A549 (cell line): Measurements from ENCODE around the gene PYROXD2. TPM values are rescaled to one million over a fixed set of nuclear protein-coding genes. Genes with fewer than 3 reads are reported as not detected.

Source experiments
- ATAC-seq, 2 experiments: fragments of 200-7000 bp in 1 of 2; fragments of >200 bp in 1 of 2; cut with Nextera tagmentation in 1 of 2; cut with Tn5 transposase in 1 of 2; 3 replicates each; pipeline versions ENCODE4 v1.8.0 to v1.9.1; 2018 to 2020; ENCODE audit warnings: mild to moderate bottlenecking in 1 of 2, moderate library complexity in 1 of 2
- CTCF ChIA-PET: fragments of 300-600 bp; sonication (Branson Sonifier 250); formaldehyde crosslinking; extraction: SDS; loops from one replicate; lab custom pipeline; 2021; ENCODE audit warnings: antibody characterized with exemption, inconsistent platforms; lab: Yijun Ruan, JAX
- POLR2A ChIA-PET: fragments of 350-600 bp; formaldehyde crosslinking; extraction: SDS; loops from one replicate; lab custom pipeline; 2021; ENCODE audit warnings: antibody characterized with exemption, inconsistent platforms; lab: Yijun Ruan, JAX
- DNase-seq, 2 experiments: peaks; one replicate each; pipeline versions ENCODE4 v3.0.0 to v3.0.0-alpha.2; 2011 to 2016; ENCODE audit warnings: low read depth in 1 of 2, low spot score in 1 of 2
- FAIRE-seq: peaks from 2 replicates; lab custom pipeline; 2011; peaks lifted over from hg19 to GRCh38; lab: Jason Lieb, UNC
- H3K27ac ChIP-seq, 2 experiments: fragments of >200 bp; sonication (Bioruptor Twin); formaldehyde crosslinking; 3 replicates each; pipeline ENCODE4 v1.5.1; 2016 to 2017
- H3K4me1 ChIP-seq: fragments of >200 bp; sonication (Bioruptor Twin); formaldehyde crosslinking; 3 replicates; pipeline ENCODE4 v1.6.1; 2016
- H3K4me2 ChIP-seq: fragments of >200 bp; sonication (Bioruptor Twin); formaldehyde crosslinking; 3 replicates; pipeline ENCODE4 v1.6.1; 2016
- H3K4me3 ChIP-seq: fragments of >200 bp; sonication (Bioruptor Twin); formaldehyde crosslinking; 3 replicates; pipeline ENCODE4 v1.5.1; 2016
- H3K9me3 ChIP-seq: fragments of >200 bp; sonication (Bioruptor Twin); formaldehyde crosslinking; 3 replicates; pipeline ENCODE4 v1.6.1; 2016
- CBX8 ChIP-seq: fragments of 200-600 bp; sonication (generic); IDR thresholded peaks from 2 replicates; pipeline ENCODE4 v1.6.1; 2016
- CHD4 ChIP-seq: fragments of 200-600 bp; sonication (generic); IDR thresholded peaks from 2 replicates; pipeline ENCODE4 v1.6.1; 2016; ENCODE audit warnings: antibody characterized with exemption, mild to moderate bottlenecking, borderline replicate concordance
- E2F6 ChIP-seq: IDR thresholded peaks from 2 replicates; pipeline ENCODE4 v1.6.1; 2012; ENCODE audit warnings: low read depth, borderline replicate concordance
- EHMT2 ChIP-seq: fragments of 200-600 bp; sonication (generic); IDR thresholded peaks from 2 replicates; pipeline ENCODE4 v1.6.1; 2016; ENCODE audit warnings: antibody characterized with exemption, low read depth, mild to moderate bottlenecking, moderate library complexity
- FOSB ChIP-seq: fragments of 250-450 bp; sonication (Bioruptor Pico); IDR thresholded peaks from 2 replicates; pipeline ENCODE4 v1.5.0; 2020; ENCODE audit warnings: mild to moderate bottlenecking, moderate library complexity
- HDAC2 ChIP-seq: fragments of 200-600 bp; sonication (generic); IDR thresholded peaks from 2 replicates; pipeline ENCODE4 v1.6.1; 2016
- HEYL ChIP-seq: fragments of 250-450 bp; sonication (Bioruptor Pico); IDR thresholded peaks from 2 replicates; pipeline ENCODE4 v1.8.0; 2021; ENCODE audit warnings: mild to moderate bottlenecking, moderate library complexity
- HOXA7 ChIP-seq: fragments of 250-450 bp; sonication (Bioruptor Pico); IDR thresholded peaks from 2 replicates; pipeline ENCODE4 v1.5.0; 2020; ENCODE audit warnings: mild to moderate bottlenecking, moderate library complexity
- HOXB13 ChIP-seq: fragments of 250-450 bp; sonication (Bioruptor Pico); IDR thresholded peaks from 2 replicates; pipeline ENCODE4 v1.5.0; 2020; ENCODE audit warnings: low read depth, mild to moderate bottlenecking, moderate library complexity
- HOXB5 ChIP-seq: fragments of 250-450 bp; sonication (Bioruptor Pico); IDR thresholded peaks from 2 replicates; pipeline ENCODE4 v1.5.0; 2020; ENCODE audit warnings: mild to moderate bottlenecking, moderate library complexity
- JUNB ChIP-seq: fragments of >200 bp; sonication (Bioruptor Twin); formaldehyde crosslinking; IDR thresholded peaks from 2 replicates; pipeline ENCODE4 v1.6.1; 2016
- NFE2L2 ChIP-seq: fragments of 150-350 bp; conservative IDR thresholded peaks from 2 replicates; pipeline ENCODE4 v1.6.1; 2014; ENCODE audit warnings: low read length
- NR3C1 ChIP-seq: fragments of >200 bp; sonication (Bioruptor Twin); formaldehyde crosslinking; IDR thresholded peaks from 3 replicates; pipeline ENCODE4 v1.6.1; 2017
- PBX3 ChIP-seq: IDR thresholded peaks from 2 replicates; pipeline ENCODE4 v1.6.1; 2012
- PHF8 ChIP-seq: fragments of 200-600 bp; sonication (generic); IDR thresholded peaks from 2 replicates; pipeline ENCODE4 v1.6.1; 2016; ENCODE audit warnings: low read depth, mild to moderate bottlenecking, antibody characterized with exemption, moderate library complexity, borderline replicate concordance
- POLR2AphosphoS2 ChIP-seq: conservative IDR thresholded peaks from 2 replicates; pipeline ENCODE4 v1.6.1; 2012; ENCODE audit warnings: low read length, improper control_type of control experiment, inconsistent platforms
- RAD21 ChIP-seq, 2 experiments: fragments of >200 bp in 1 of 2; sonication (Bioruptor Twin) in 1 of 2; formaldehyde crosslinking in 1 of 2; IDR thresholded peaks in 1 of 2; conservative IDR thresholded peaks in 1 of 2; 2 replicates in 1 of 2; 3 replicates in 1 of 2; pipeline ENCODE4 v1.6.1; 2012 to 2018; ENCODE audit warnings: inconsistent platforms in 1 of 2
- REST ChIP-seq: fragments of 200-600 bp; sonication (generic); IDR thresholded peaks from 2 replicates; pipeline ENCODE4 v1.6.1; 2016; ENCODE audit warnings: antibody characterized with exemption, mild to moderate bottlenecking, moderate library complexity
- SMC3 ChIP-seq: fragments of >200 bp; sonication (Bioruptor Twin); formaldehyde crosslinking; IDR thresholded peaks from 3 replicates; pipeline ENCODE4 v1.6.1; 2018; ENCODE audit warnings: inconsistent platforms
- TFCP2L1 ChIP-seq: fragments of 250-450 bp; sonication (Bioruptor Pico); IDR thresholded peaks from 2 replicates; pipeline ENCODE4 v1.5.0; 2021; ENCODE audit warnings: mild to moderate bottlenecking
- ZNF302 ChIP-seq: fragments of 250-450 bp; sonication (Bioruptor Pico); IDR thresholded peaks from 2 replicates; pipeline ENCODE4 v1.9.0; 2021; ENCODE audit warnings: inconsistent platforms, mild to moderate bottlenecking, moderate library complexity
- WGBS: methylation state at CpG from one replicate; pipeline ENCODE4 v1.1.6; 2017; ENCODE audit errors: missing lambda C conversion rate; 5-methylcytosine and 5-hydroxymethylcytosine counted together
- polyA plus RNA-seq, 4 experiments: library from polyadenylated mRNA; depleted of rRNA in 3 of 4; stranded (reverse); fragments of >200 nt; fragmentation: RNase III in 1 of 4; extraction: RNeasy Plus Mini Kit Qiagen cat#74134 plus additional on column Dnase treatment in 1 of 4; gene quantifications; 2 replicates in 3 of 4; 3 replicates in 1 of 4; pipeline ENCODE4 v1.2.3, GENCODE V29; 2011 to 2017
- TF ChIP-seq, protein P1 (sequence below): fragments of >200 bp; sonication (Bioruptor Twin); formaldehyde crosslinking; IDR thresholded peaks from 2 replicates; pipeline ENCODE4 v1.6.1; 2016
- TF ChIP-seq, protein P2 (sequence below): fragments of >200 bp; sonication (Bioruptor Twin); formaldehyde crosslinking; IDR thresholded peaks from 3 replicates; pipeline ENCODE4 v1.5.1; 2016
- TF ChIP-seq, protein P3 (sequence below): fragments of 250-450 bp; sonication (Bioruptor Pico); IDR thresholded peaks from 2 replicates; pipeline ENCODE4 v1.5.0; 2020; ENCODE audit warnings: low read depth, mild to moderate bottlenecking, moderate library complexity

PYROXD2 gene
- polyA plus RNA-seq, 2 of the 4 experiments (the other 2 are of a cell fraction) = 4.6 to 6.3 TPM

GRCh38 chr10:98418665-98419468 is 3.9 kb upstream of the PYROXD2 start:
- FAIRE-seq = no peak

GRCh38 chr10:98417973-98418664 is 3.1 kb upstream of the PYROXD2 start:
- peaks cover 14% of the 10 kb centered on the region for H3K4me1 ChIP-seq
- no peak overlapping the region for H3K27ac ChIP-seq
- no peak overlapping the region for H3K4me3 ChIP-seq
- ChIA-PET POLR2A (no interaction called here), CTCF (no interaction called here)
- 89% methylated on average over 20 of the region's 21 CpGs for WGBS
- no peak for FAIRE-seq
- no peak for DNase-seq
- no peak for ATAC-seq
- no peak overlapping the region for H3K4me2 ChIP-seq
- no peaks in the 10 kb centered on the region for H3K9me3 ChIP-seq
- TF ChIP-seq CBX8 (no peak), HDAC2 (no peak), SMC3 (no peak), POLR2AphosphoS2 (no peak), HOXA7 (CRISPR knock-in tag) (no peak), EHMT2 (no peak), E2F6 (no peak), JUNB (no peak), FOSB (no peak), TFCP2L1 (no peak), NFE2L2 (no peak), HOXB5 (CRISPR knock-in tag) (no peak)
- TF ChIP-seq, protein P1, sequence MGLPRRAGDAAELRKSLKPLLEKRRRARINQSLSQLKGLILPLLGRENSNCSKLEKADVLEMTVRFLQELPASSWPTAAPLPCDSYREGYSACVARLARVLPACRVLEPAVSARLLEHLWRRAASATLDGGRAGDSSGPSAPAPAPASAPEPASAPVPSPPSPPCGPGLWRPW = no peak
- TF ChIP-seq, protein P2, sequence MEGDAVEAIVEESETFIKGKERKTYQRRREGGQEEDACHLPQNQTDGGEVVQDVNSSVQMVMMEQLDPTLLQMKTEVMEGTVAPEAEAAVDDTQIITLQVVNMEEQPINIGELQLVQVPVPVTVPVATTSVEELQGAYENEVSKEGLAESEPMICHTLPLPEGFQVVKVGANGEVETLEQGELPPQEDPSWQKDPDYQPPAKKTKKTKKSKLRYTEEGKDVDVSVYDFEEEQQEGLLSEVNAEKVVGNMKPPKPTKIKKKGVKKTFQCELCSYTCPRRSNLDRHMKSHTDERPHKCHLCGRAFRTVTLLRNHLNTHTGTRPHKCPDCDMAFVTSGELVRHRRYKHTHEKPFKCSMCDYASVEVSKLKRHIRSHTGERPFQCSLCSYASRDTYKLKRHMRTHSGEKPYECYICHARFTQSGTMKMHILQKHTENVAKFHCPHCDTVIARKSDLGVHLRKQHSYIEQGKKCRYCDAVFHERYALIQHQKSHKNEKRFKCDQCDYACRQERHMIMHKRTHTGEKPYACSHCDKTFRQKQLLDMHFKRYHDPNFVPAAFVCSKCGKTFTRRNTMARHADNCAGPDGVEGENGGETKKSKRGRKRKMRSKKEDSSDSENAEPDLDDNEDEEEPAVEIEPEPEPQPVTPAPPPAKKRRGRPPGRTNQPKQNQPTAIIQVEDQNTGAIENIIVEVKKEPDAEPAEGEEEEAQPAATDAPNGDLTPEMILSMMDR = no peak
- TF ChIP-seq, protein P3, sequence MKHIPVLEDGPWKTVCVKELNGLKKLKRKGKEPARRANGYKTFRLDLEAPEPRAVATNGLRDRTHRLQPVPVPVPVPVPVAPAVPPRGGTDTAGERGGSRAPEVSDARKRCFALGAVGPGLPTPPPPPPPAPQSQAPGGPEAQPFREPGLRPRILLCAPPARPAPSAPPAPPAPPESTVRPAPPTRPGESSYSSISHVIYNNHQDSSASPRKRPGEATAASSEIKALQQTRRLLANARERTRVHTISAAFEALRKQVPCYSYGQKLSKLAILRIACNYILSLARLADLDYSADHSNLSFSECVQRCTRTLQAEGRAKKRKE = no peak

More at GRCh38 chr10:98418665-98419468, 3.9 kb upstream of the PYROXD2 start:
- 90% methylated on average over 18 of the region's 18 CpGs for WGBS
- CTCF ChIA-PET = no interaction called here
- POLR2A ChIA-PET = no interaction called here
- Histone ChIP-seq H3K9me3 (no peaks in the 10 kb centered on the region), H3K27ac (no peak overlapping the region), H3K4me3 (no peak overlapping the region), H3K4me2 (no peak overlapping the region), H3K4me1 (peaks cover 13% of the 10 kb centered on the region)
- DNase-seq (no peak), ATAC-seq (no peak)
- no peak for TF ChIP-seq HEYL (CRISPR knock-in tag)
- no peak for TF ChIP-seq RAD21 (conservative IDR thresholded peaks at IDR 0.05 in 1 of 2, IDR thresholded peaks at IDR 0.05 in 1 of 2)
- no peak for TF ChIP-seq HOXB13 (CRISPR knock-in tag)
- TF ChIP-seq PHF8 = no peak
- no peak for TF ChIP-seq NR3C1
- no peak for TF ChIP-seq ZNF302 (CRISPR knock-in tag)
- TF ChIP-seq CHD4 = no peak
- no peak for TF ChIP-seq PBX3
- TF ChIP-seq REST = no peak
